Gastroesophageal sphincter (tissue), 3 donors: Measurements from ENCODE around the gene OST4.

Experiments
- POLR2A ChIP-seq, 2 donors: fragments of 450-650 bp; IDR thresholded peaks; one replicate each; pipeline ENCODE4 v1.6.1; 2017; ENCODE audit warnings: antibody characterized with exemption in 2 of 2, mild to moderate bottlenecking in 2 of 2, moderate library complexity in 1 of 2
- TF ChIP-seq, protein P1 (sequence below), 4 experiments: fragments of 200-600 bp in 2 of 4; fragments of 450-650 bp in 2 of 4; sonication (generic) in 1 of 4; IDR thresholded peaks; one replicate each; pipeline ENCODE4 v1.5.1; 2017 to 2019; ENCODE audit warnings: antibody characterized with exemption in 4 of 4, mild to moderate bottlenecking in 2 of 4, moderate library complexity in 2 of 4

DNA sequence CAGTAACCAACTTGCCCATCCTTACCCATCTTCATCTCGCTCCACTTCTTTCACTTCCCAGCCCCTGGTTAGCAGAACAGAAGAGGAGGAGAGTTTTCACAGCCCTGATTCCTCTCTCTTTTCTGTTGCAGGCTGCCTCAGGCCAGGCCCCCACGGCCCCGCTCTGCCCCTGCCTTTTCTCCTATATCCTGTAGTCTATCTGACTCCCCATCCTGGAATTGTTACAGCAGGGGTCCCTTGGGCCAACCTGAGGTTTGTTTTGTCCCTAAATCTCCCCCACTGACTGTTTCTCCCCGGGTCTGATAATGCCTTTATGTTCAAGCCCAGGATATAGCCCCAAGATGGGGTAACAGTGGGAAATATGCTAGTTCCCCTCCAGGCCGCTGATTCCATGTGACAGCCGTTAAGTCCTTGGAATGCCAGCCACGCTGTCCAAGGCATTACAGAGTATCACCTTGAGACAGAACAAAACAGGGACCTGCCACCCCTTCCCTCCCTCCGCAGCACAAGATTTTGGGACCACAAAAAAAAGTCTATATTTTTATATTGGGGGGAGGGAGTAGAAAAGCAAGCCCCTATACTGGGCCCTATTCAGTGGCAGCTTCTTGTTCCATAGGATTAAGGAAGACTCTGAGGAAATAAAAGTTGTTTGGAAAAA, 1.4 kb downstream of the OST4 start:
- TF ChIP-seq, protein P1, sequence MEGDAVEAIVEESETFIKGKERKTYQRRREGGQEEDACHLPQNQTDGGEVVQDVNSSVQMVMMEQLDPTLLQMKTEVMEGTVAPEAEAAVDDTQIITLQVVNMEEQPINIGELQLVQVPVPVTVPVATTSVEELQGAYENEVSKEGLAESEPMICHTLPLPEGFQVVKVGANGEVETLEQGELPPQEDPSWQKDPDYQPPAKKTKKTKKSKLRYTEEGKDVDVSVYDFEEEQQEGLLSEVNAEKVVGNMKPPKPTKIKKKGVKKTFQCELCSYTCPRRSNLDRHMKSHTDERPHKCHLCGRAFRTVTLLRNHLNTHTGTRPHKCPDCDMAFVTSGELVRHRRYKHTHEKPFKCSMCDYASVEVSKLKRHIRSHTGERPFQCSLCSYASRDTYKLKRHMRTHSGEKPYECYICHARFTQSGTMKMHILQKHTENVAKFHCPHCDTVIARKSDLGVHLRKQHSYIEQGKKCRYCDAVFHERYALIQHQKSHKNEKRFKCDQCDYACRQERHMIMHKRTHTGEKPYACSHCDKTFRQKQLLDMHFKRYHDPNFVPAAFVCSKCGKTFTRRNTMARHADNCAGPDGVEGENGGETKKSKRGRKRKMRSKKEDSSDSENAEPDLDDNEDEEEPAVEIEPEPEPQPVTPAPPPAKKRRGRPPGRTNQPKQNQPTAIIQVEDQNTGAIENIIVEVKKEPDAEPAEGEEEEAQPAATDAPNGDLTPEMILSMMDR (IDR thresholded peaks at IDR 0.05), result no peak
- TF ChIP-seq POLR2A (IDR thresholded peaks at IDR 0.05), result no peak
